K562 (cell line): Measurements from ENCODE around the gene SLC37A2. TPM values are rescaled to one million over a fixed set of nuclear protein-coding genes. Genes with fewer than 3 reads are reported as not detected.

Experiments
- CBFA2T2 ChIP-seq: fragments of 450-650 bp; conservative IDR thresholded peaks from 2 replicates; pipeline ENCODE4 v1.6.1; 2017; ENCODE audit warnings: mild to moderate bottlenecking
- CBX2 ChIP-seq: fragments of 200-600 bp; sonication (generic); IDR thresholded peaks from one replicate; pipeline ENCODE4 v1.6.1; 2012; ENCODE audit warnings: mild to moderate bottlenecking, low read length, inconsistent platforms; ENCODE audit not compliant: insufficient read depth, poor library complexity, severe bottlenecking
- CREM ChIP-seq: IDR thresholded peaks from 2 replicates; pipeline ENCODE4 v1.6.1; 2014; ENCODE audit warnings: antibody characterized with exemption, low read depth
- CXXC5 ChIP-seq: fragments of 250-450 bp; sonication (Bioruptor Pico); IDR thresholded peaks from 2 replicates; pipeline ENCODE4 v1.8.0; 2022; ENCODE audit warnings: inconsistent platforms, mild to moderate bottlenecking, moderate library complexity
- EP300 ChIP-seq: IDR thresholded peaks from 2 replicates; pipeline ENCODE4 v1.6.1; 2012; ENCODE audit warnings: low read length, improper control_type of control experiment
- EWSR1 ChIP-seq: fragments of 450-650 bp; IDR thresholded peaks from 2 replicates; pipeline ENCODE4 v1.6.1; 2018; ENCODE audit warnings: borderline replicate concordance, mild to moderate bottlenecking, low read depth, moderate library complexity; ENCODE audit not compliant: partially characterized antibody
- GABPA ChIP-seq: fragments of 200-800 bp; sonication (Bioruptor generic); conservative IDR thresholded peaks from 2 replicates; pipeline ENCODE4 v1.6.1; 2016; ENCODE audit warnings: low read depth, missing genetic modification characterization, missing compliant biosample characterization
- KDM5B ChIP-seq: fragments of 200-600 bp; sonication (generic); IDR thresholded peaks from 2 replicates; pipeline ENCODE4 v1.6.1; 2012; ENCODE audit warnings: low read depth, mild to moderate bottlenecking, moderate library complexity, low read length, control low read depth, inconsistent platforms; ENCODE audit not compliant: insufficient replicate concordance
- KHSRP ChIP-seq: fragments of 450-650 bp; IDR thresholded peaks from 2 replicates; pipeline ENCODE4 v1.6.1; 2017
- MBD2 ChIP-seq: sonication (generic); IDR thresholded peaks from 2 replicates; pipeline ENCODE4 v1.6.1; 2016; ENCODE audit warnings: low read depth, borderline replicate concordance
- SFPQ ChIP-seq: fragments of 200-400 bp; formaldehyde crosslinking; IDR thresholded peaks from 2 replicates; pipeline ENCODE4 v1.6.1; 2017; ENCODE audit warnings: mild to moderate bottlenecking, low read depth, low read length, moderate library complexity
- STAG1 ChIP-seq: sonication (generic); formaldehyde crosslinking; IDR thresholded peaks from 2 replicates; pipeline ENCODE4 v1.5.0; 2020; ENCODE audit warnings: missing genetic modification reagents, borderline replicate concordance
- TAF15 ChIP-seq: fragments of 200-400 bp; formaldehyde crosslinking; IDR thresholded peaks from 2 replicates; pipeline ENCODE4 v1.6.1; 2017; ENCODE audit warnings: mild to moderate bottlenecking, low read depth, low read length, moderate library complexity
- TBP ChIP-seq: optimal IDR thresholded peaks from 2 replicates; pipeline ENCODE3; 2011; ENCODE audit warnings: low read depth, low read length, improper control_type of control experiment
- TOE1 ChIP-seq, 2 experiments: fragments of 450-650 bp in 1 of 2; sonication (generic) in 1 of 2; formaldehyde crosslinking in 1 of 2; IDR thresholded peaks; 2 replicates each; pipeline versions ENCODE4 v1.7.1 to v1.8.0; 2016 to 2022; ENCODE audit warnings: borderline replicate concordance in 2 of 2, mild to moderate bottlenecking in 2 of 2, antibody characterized with exemption in 1 of 2, inconsistent platforms in 1 of 2, low read depth in 1 of 2, missing genetic modification reagents in 1 of 2, moderate library complexity in 1 of 2
- XRCC4 ChIP-seq: IDR thresholded peaks from one replicate; pipeline ENCODE4 v1.6.1; 2011; ENCODE audit not compliant: insufficient read depth, insufficient read length; ENCODE audit errors: extremely low read depth
- XRCC5 ChIP-seq: fragments of 200-400 bp; formaldehyde crosslinking; IDR thresholded peaks from 2 replicates; pipeline ENCODE4 v1.6.1; 2017; ENCODE audit warnings: low read depth, mild to moderate bottlenecking, low read length
- ZBTB12 ChIP-seq: fragments of 250-450 bp; sonication (Bioruptor Pico); IDR thresholded peaks from 2 replicates; pipeline ENCODE4 v1.4.0; 2020
- ZEB2 ChIP-seq: fragments of 450-650 bp; IDR thresholded peaks from 2 replicates; pipeline ENCODE4 v1.6.1; 2016
- ZNF41 ChIP-seq: fragments of 250-450 bp; sonication (Bioruptor Pico); conservative IDR thresholded peaks from 2 replicates; pipeline ENCODE4 v1.4.0; 2020; ENCODE audit warnings: mild to moderate bottlenecking
- ZNF507 ChIP-seq: conservative IDR thresholded peaks from 2 replicates; pipeline ENCODE4 v1.6.1; 2017; ENCODE audit warnings: missing genetic modification characterization, missing compliant biosample characterization
- ZNF75A ChIP-seq: fragments of 450-650 bp; formaldehyde crosslinking; IDR thresholded peaks from 2 replicates; pipeline ENCODE4 v1.4.0; 2020; ENCODE audit warnings: mild to moderate bottlenecking
- polyA plus RNA-seq, 8 experiments: library from polyadenylated mRNA; depleted of rRNA in 4 of 8; stranded (reverse) in 5 of 8; unstranded in 3 of 8; fragments of >200 nt; fragmentation: Nextera tagmentation in 2 of 8; fragmentation: Illumina TruSeq in 1 of 8; extraction: Ambion mirVana in 2 of 8; extraction: Trizol in 1 of 8; gene quantifications; 2 replicates each; pipeline versions ENCODE4 v1.2.1 to v1.2.3, GENCODE V29; 2011 to 2014; ENCODE audit warnings: inconsistent platforms in 1 of 8, missing spikeins in 1 of 8
- total RNA-seq, 7 experiments: library from RNA; depleted of rRNA in 6 of 7; stranded (reverse); fragments of >200 nt in 6 of 7; fragmentation: Illumina TruSeq in 2 of 7; extraction: Trizol in 2 of 7; gene quantifications; 2 replicates each; pipeline versions ENCODE4 v1.2.1 to v1.2.3, GENCODE V29; 2011 to 2021; ENCODE audit warnings: low replicate concordance in 1 of 7
- TF ChIP-seq, protein P1 (sequence below): sonication (generic); formaldehyde crosslinking; IDR thresholded peaks from 2 replicates; pipeline ENCODE4 v1.8.1; 2023; ENCODE audit warnings: mild to moderate bottlenecking, missing genetic modification reagents, moderate library complexity

The SLC37A2 gene
- total and polyA plus RNA-seq, 9 of the 15 experiments (the other 6 are each of a cell fraction or from before 2014, with no cell fraction given): 0.01 to 1.2 (median 0.52) TPM

- TF ChIP-seq GABPA (tag): peak; percentile 95
- TF ChIP-seq ZNF75A: no peak
- peak; percentile 49; the same call in 1 of the 2 replicates for TF ChIP-seq XRCC5
- no peak for TF ChIP-seq STAG1 (CRISPR knock-in tag)
- no peak for TF ChIP-seq CBFA2T2
- TF ChIP-seq MBD2: peak; percentile 97
- TF ChIP-seq, protein P1, sequence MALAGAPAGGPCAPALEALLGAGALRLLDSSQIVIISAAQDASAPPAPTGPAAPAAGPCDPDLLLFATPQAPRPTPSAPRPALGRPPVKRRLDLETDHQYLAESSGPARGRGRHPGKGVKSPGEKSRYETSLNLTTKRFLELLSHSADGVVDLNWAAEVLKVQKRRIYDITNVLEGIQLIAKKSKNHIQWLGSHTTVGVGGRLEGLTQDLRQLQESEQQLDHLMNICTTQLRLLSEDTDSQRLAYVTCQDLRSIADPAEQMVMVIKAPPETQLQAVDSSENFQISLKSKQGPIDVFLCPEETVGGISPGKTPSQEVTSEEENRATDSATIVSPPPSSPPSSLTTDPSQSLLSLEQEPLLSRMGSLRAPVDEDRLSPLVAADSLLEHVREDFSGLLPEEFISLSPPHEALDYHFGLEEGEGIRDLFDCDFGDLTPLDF (CRISPR knock-in tag): no peak
- no peak for TF ChIP-seq EP300
- peak; percentile 48 for TF ChIP-seq KDM5B
- TF ChIP-seq CBX2: no peak
- TF ChIP-seq CXXC5: peak; percentile 63; the same call in 1 of the 2 replicates
- TF ChIP-seq SFPQ: no peak
- TF ChIP-seq XRCC4: no peak
- TF ChIP-seq CREM: peak; percentile 86
- no peak for TF ChIP-seq TOE1 (IDR thresholded peaks at IDR 0.05; ENCODE audit: borderline replicate concordance)
- no peak for TF ChIP-seq TOE1 (CRISPR knock-in tag; IDR thresholded peaks at IDR 0.05; ENCODE audit: borderline replicate concordance, low read depth)
- peak; percentile 51 for TF ChIP-seq TBP
- TF ChIP-seq ZBTB12 (CRISPR knock-in tag): no peak; the same call in 1 of the 2 replicates
- peak; percentile 47; the same call in 1 of the 2 replicates for TF ChIP-seq ZEB2
- no peak for TF ChIP-seq KHSRP
- TF ChIP-seq ZNF507 (tag): no peak
- TF ChIP-seq TAF15: no peak
- no peak for TF ChIP-seq EWSR1
- no peak for TF ChIP-seq ZNF41
Observed at GRCh38 chr11:125111343-125112207, 48.5 kb downstream of the SLC37A2 start, which contains the start of gene TMEM218 (continued).
